Stimulated activated naive CD8-positive, alpha-beta T cell treated with anti-CD3 and anti-CD28 coated beads, Interleukin-15, Interleukin-2, amounts not matched to agents 100 U/mL and 50 U/mL, for 24 hours (primary cell): ENCODE data around the gene RALGPS1.

ENCODE experiments used
- ATAC-seq: fragments of 150-1000 bp; cut with Tn5 transposase; one replicate; pipeline ENCODE4 v1.10.0; 2021
- DNase-seq: peaks from one replicate; pipeline ENCODE4 v3.0.0; 2021

RALGPS1 gene

DNA sequence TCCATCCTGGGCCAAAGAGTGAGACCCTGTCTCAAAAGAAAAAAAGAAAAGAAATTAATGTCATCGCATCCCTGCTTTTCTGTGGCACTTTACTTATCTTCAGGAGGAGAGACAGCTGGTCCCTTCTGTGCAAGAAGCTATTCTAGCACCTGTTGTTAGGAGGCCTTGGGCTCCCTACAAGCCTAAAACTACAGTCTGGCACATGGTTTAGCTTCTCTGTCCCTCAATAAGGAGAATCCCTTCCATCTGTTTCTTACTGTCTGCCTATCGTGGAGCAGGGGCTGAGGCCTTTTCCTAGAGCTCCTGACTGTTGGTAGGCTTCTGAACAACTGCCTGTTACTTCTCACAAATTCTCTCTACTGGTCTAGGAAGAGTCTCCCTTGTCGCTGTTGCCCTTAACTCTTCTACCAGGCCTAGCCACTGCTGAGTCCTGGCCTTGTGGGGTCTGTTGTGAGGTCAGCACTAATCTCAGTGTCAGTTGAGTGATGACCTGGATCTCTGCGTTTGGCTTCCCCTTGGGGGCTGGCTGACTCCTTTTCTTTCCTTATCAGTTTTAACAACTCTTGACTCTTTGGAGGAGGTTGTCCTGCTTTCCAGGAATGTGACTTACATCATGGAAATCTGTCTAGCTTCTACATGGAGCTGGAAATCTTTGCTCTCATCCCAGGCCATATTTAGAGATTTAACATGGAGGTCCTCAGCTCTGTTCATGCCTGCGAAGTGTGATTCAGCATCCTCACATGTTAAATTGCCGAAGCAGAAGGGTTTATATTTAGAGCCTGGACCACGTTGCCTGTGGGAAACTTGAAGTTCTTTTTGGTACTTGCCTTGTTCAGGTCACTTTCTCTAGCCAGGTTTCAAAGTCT, 344.3 kb downstream of the RALGPS1 start:
- no peak for ATAC-seq
- no peak for DNase-seq

DNA sequence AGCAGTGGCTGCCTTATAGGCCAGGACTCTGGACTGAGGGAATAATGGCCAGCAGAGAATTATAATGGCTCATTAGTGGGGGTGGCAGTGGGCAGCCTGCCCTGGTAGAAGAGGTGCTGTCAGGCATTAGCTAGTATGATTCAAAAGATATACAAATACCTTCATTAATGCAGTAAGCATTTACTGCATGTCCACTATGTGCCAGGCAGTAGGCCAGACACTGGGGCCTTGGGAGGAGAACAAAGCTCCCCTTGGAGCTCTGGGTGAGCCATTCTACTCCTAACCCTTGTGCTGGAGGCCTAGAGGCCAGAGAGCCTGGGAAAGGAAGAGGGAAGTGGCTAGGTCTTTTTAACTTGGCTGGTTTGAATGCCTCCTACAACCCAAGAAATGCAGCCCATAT, 348.0 kb downstream of the RALGPS1 start:
- ATAC-seq: no peak
- no peak for DNase-seq

DNA sequence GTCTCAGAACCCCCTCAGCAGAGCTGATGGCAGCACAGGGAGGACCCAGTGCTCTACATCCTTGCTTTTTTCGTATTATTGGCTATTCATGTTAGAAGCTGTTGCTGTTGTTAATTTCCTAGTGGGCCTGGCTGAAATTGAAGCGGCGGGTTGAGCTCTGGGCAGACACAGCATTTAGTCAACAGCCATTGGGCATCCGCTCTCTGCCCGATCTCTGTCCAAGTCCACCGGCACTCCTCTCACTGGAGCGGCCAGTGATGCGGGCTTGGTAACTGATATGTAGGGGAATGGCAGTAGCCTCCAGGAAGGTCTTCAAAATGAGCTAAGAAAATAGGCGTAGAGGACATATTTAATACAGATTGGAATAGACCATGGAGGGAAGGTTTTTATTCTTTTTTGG, 348.7 kb downstream of the RALGPS1 start:
- no peak for DNase-seq
- no peak for ATAC-seq

DNA sequence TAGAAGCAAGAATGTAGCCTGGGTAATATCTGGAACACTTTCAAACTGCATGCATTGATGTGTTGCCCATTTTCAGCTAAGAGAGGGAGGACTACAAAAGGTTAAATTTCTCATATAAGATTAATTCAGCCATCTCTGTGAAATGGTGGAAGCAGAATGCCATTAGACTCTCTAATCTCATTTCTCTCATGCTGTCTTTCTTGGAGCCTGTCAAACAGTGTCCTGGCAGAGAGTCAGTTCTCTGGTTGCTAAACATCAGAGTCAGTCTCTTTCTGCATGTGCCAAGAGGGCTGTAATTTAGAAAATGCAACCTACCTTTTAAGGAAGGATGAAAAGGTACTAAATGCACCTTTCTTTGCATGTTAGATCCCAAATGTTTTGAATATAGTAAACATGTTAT, 349.1 kb downstream of the RALGPS1 start:
- DNase-seq (no peak), ATAC-seq (no peak)

GRCh38 chr9:127264462-127265219, 350.1 kb downstream of the RALGPS1 start, which contains the start of gene GARNL3:
Gene GARNL3, plus strand, starts transcription at chr9:127264774. Its CDS starts 104 bp downstream, at chr9:127264878.
- ATAC-seq: no peak
- DNase-seq: no peak

- ATAC-seq: no peak
Observed at GRCh38 chr9:127267793-127268525, 353.4 kb downstream of the RALGPS1 start.

GRCh38 chr9:127269449-127269848, 354.9 kb downstream of the RALGPS1 start:
- DNase-seq: no peak
- ATAC-seq: no peak

More at GRCh38 chr9:127267793-127268525, 353.4 kb downstream of the RALGPS1 start:
- DNase-seq: no peak
